Measurements from ENCODE around the gene ATG7.
"Not testable (repeated sequence)": the region's sequence is repeated elsewhere in the genome, so short reads cannot be mapped to it uniquely, and the experiment has no call there.

Gene ATG7

DNA sequence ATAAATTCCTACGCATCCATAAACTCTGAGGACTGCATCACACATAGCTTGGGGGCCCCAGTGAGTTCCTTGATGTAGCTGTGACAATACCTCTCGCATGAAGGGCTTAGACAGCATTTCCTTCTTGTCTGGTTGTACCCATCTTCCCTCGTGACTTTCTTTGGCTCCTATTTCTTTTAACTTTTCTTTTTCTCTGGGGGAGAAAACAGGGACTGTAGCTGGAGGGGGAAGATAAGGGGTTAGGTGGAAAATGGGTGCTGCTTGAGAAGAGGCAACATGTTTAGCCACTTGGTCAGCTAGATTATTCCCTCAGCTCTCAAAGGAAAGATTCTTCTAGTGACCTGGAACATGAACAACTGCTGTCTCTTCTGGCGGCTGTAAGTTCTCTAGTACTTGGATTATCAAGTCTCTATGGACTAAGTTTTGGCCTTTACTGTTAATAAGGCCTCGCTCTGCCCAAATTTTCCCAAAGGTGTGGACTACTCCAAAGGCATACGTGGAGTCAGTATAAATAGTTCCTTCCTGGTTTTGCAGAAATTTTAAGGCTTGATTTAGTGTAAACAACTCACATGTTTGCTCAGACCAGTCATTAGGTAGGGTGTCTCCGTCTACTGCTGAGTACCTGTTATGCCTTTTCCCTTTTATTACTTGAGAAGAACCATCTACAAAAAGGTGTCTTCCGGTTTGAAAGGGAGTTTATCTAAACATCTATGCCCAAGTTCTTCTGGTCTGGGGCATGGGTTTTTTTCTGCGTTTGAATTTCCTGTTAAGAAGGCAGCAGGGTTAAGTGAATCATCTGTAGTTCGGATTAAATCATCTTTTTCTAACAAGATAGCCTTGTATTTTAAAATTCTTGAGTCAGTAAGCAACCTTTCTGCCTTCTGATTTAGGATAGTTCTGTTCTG lies 21.0 kb upstream of the ATG7 start:
- Histone ChIP-seq H3K9me2 (replicated peaks; ENCODE audit: control insufficient read depth, low read length) (no peaks in the 10 kb centered on the region), H3K4me1 (ENCODE audit: control insufficient read depth, low read length) (no peaks in the 10 kb centered on the region), H4K20me1 (ENCODE audit: control insufficient read depth, insufficient read depth, low read depth, low read length) (no peaks in the 10 kb centered on the region), H3K9me3 (ENCODE audit: control insufficient read depth, insufficient read depth, low read length) (no peaks in the 10 kb centered on the region), H3K79me2 (ENCODE audit: control insufficient read depth, low read length) (no peaks in the 10 kb centered on the region), H3K36me3 (ENCODE audit: control insufficient read depth, low read length) (no peaks in the 10 kb centered on the region), H3F3A (ENCODE audit: control insufficient read depth, insufficient read depth) (no peaks in the 10 kb centered on the region), H3K27ac (ENCODE audit: low read depth, low read length) (no peak overlapping the region), H3K4me2 (ENCODE audit: low read length) (no peak overlapping the region), H3K27me3 (ENCODE audit: control insufficient read depth, low read length) (peaks cover 14% of the 10 kb centered on the region), H3K4me3 (ENCODE audit: low read length) (no peak overlapping the region)
- TF ChIP-seq, protein P1, sequence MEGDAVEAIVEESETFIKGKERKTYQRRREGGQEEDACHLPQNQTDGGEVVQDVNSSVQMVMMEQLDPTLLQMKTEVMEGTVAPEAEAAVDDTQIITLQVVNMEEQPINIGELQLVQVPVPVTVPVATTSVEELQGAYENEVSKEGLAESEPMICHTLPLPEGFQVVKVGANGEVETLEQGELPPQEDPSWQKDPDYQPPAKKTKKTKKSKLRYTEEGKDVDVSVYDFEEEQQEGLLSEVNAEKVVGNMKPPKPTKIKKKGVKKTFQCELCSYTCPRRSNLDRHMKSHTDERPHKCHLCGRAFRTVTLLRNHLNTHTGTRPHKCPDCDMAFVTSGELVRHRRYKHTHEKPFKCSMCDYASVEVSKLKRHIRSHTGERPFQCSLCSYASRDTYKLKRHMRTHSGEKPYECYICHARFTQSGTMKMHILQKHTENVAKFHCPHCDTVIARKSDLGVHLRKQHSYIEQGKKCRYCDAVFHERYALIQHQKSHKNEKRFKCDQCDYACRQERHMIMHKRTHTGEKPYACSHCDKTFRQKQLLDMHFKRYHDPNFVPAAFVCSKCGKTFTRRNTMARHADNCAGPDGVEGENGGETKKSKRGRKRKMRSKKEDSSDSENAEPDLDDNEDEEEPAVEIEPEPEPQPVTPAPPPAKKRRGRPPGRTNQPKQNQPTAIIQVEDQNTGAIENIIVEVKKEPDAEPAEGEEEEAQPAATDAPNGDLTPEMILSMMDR (IDR thresholded peaks at IDR 0.05; ENCODE audit: low read depth, low read length, poor library complexity, severe bottlenecking): no peak
- no peak for TF ChIP-seq EZH2phosphoT487 (IDR thresholded peaks at IDR 0.05; ENCODE audit: borderline replicate concordance, low read length)

DNA sequence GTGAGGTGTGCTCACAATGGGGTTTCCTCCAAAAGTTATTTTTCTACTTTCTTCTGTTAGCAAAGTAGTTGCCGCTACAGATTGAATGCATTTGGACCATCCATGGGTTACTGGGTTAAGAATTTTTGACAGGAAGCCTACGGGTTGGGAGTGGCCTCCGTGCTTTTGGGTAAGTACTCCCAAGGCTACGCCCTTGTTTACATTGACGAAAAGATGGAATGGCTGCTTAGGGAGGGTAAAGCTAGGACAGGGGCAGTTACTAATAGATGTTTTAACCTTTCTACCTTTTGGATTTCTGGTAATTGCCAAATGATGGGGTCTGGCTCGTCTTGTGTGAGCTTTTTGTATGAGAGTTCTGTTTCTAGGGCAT lies 20.4 kb upstream of the ATG7 start:
- no peaks in the 10 kb centered on the region for H3K9me2 ChIP-seq (replicated peaks; ENCODE audit: control insufficient read depth, low read length)
- no peak overlapping the region for H3K4me2 ChIP-seq (ENCODE audit: low read length)
- H3K79me2 ChIP-seq (ENCODE audit: control insufficient read depth, low read length): no peaks in the 10 kb centered on the region
- H3K9me3 ChIP-seq (ENCODE audit: control insufficient read depth, insufficient read depth, low read length): no peaks in the 10 kb centered on the region
- H3K36me3 ChIP-seq (ENCODE audit: control insufficient read depth, low read length): no peaks in the 10 kb centered on the region
- no peaks in the 10 kb centered on the region for H4K20me1 ChIP-seq (ENCODE audit: control insufficient read depth, insufficient read depth, low read depth, low read length)
- no peak overlapping the region for H3K4me3 ChIP-seq (ENCODE audit: low read length)
- no peak for TF ChIP-seq EZH2phosphoT487 (IDR thresholded peaks at IDR 0.05; ENCODE audit: borderline replicate concordance, low read length)
- TF ChIP-seq, protein P1 (IDR thresholded peaks at IDR 0.05; ENCODE audit: low read depth, low read length, poor library complexity, severe bottlenecking): no peak
- H3K4me1 ChIP-seq (ENCODE audit: control insufficient read depth, low read length): no peaks in the 10 kb centered on the region
- peaks cover 14% of the 10 kb centered on the region for H3K27me3 ChIP-seq (ENCODE audit: control insufficient read depth, low read length)
- no peak overlapping the region for H3K27ac ChIP-seq (ENCODE audit: low read depth, low read length)
- H3F3A ChIP-seq (ENCODE audit: control insufficient read depth, insufficient read depth): no peaks in the 10 kb centered on the region

DNA sequence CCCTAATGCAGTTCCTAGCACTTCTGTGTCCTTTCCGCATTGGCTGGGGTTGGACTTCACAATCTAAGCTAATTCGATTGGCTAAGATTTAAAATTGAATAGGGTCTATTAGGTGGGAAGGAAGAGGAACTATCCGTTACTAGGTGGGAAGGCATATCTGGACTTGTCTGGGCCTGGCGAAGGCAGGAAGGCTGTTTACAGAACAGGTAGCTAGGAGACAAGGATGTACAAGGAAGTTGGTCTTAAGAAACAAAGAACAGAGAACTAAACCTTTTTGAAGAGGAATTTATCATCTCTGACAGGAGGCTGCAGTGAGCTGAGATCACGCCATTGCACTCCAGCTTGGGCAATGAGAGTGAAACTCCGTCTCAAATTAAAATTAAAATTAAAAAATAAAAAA lies 17.3 kb upstream of the ATG7 start:
- H3K27me3 ChIP-seq (ENCODE audit: control insufficient read depth, low read length): peaks cover 14% of the 10 kb centered on the region
- H3F3A ChIP-seq (ENCODE audit: control insufficient read depth, insufficient read depth): no peaks in the 10 kb centered on the region
- H3K9me2 ChIP-seq (replicated peaks; ENCODE audit: control insufficient read depth, low read length): no peaks in the 10 kb centered on the region
- H3K4me3 ChIP-seq (ENCODE audit: low read length): no peak overlapping the region
- no peaks in the 10 kb centered on the region for H3K79me2 ChIP-seq (ENCODE audit: control insufficient read depth, low read length)
- H3K4me2 ChIP-seq (ENCODE audit: low read length): no peak overlapping the region
- H3K27ac ChIP-seq (ENCODE audit: low read depth, low read length): no peak overlapping the region
- TF ChIP-seq, protein P1 (IDR thresholded peaks at IDR 0.05; ENCODE audit: low read depth, low read length, poor library complexity, severe bottlenecking): no peak
- TF ChIP-seq EZH2phosphoT487 (IDR thresholded peaks at IDR 0.05; ENCODE audit: borderline replicate concordance, low read length): no peak
- H3K36me3 ChIP-seq (ENCODE audit: control insufficient read depth, low read length): no peaks in the 10 kb centered on the region
- H4K20me1 ChIP-seq (ENCODE audit: control insufficient read depth, insufficient read depth, low read depth, low read length): no peaks in the 10 kb centered on the region
- H3K9me3 ChIP-seq (ENCODE audit: control insufficient read depth, insufficient read depth, low read length): no peaks in the 10 kb centered on the region
- no peaks in the 10 kb centered on the region for H3K4me1 ChIP-seq (ENCODE audit: control insufficient read depth, low read length)

DNA sequence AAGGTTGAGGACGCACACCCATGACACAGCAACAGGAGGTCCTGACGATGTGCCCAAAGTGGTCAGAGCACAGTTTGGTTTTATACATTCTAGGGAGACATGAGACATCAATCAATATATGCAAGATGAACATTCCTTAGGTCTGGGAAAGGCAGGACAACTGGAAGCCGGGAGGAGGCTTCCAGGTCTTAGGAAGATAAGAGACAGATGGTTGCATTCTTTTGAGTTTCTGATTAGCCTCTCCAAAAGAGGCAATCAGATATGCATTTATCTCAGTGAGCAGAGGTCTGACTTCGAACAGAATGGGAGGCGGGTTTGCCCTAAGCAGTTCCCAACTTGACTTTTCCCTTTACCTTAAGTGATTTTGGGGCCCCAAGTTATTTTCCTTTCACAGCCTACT lies 16.7 kb upstream of the ATG7 start:
- not testable (repeated sequence) for H4K20me1 ChIP-seq (ENCODE audit: control insufficient read depth, insufficient read depth, low read depth, low read length); H3K27ac ChIP-seq (ENCODE audit: low read depth, low read length)

More for the DNA sequence above, 16.7 kb upstream of the ATG7 start:
- H3K4me2 ChIP-seq (ENCODE audit: low read length); H3K79me2 ChIP-seq (ENCODE audit: control insufficient read depth, low read length); H3K9me3 ChIP-seq (ENCODE audit: control insufficient read depth, insufficient read depth, low read length); H3K4me3 ChIP-seq (ENCODE audit: low read length); H3K4me1 ChIP-seq (ENCODE audit: control insufficient read depth, low read length); H3F3A ChIP-seq (ENCODE audit: control insufficient read depth, insufficient read depth); H3K36me3 ChIP-seq (ENCODE audit: control insufficient read depth, low read length); H3K9me2 ChIP-seq (replicated peaks; ENCODE audit: control insufficient read depth, low read length): not testable (repeated sequence)
- H3K27me3 ChIP-seq (ENCODE audit: control insufficient read depth, low read length): peaks cover 14% of the 10 kb centered on the region

Measured in DOHH2 (cell line).